ENCODE data around the gene ZSCAN12.

DNA sequence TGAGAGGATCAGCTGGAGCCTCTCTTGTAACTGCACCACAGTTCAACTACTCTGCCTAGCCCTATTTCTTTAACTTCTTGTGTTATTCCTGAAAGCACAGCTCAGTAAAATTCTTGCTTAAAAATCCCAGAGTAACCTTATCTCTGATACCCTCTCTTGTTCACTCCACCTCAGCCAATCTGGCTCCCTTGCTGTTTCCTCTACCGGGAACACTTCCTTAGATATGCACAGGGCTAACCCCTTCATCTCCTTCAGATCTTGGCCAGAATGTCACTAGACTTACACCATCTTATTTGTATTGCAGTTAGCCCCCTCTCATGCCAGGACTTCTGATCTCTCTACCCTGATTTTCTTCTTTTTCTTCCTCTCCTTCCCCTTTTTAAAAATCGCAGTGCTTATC lies 52.4 kb downstream of the ZSCAN12 start:
- TF ChIP-seq, protein P1, sequence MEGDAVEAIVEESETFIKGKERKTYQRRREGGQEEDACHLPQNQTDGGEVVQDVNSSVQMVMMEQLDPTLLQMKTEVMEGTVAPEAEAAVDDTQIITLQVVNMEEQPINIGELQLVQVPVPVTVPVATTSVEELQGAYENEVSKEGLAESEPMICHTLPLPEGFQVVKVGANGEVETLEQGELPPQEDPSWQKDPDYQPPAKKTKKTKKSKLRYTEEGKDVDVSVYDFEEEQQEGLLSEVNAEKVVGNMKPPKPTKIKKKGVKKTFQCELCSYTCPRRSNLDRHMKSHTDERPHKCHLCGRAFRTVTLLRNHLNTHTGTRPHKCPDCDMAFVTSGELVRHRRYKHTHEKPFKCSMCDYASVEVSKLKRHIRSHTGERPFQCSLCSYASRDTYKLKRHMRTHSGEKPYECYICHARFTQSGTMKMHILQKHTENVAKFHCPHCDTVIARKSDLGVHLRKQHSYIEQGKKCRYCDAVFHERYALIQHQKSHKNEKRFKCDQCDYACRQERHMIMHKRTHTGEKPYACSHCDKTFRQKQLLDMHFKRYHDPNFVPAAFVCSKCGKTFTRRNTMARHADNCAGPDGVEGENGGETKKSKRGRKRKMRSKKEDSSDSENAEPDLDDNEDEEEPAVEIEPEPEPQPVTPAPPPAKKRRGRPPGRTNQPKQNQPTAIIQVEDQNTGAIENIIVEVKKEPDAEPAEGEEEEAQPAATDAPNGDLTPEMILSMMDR (IDR thresholded peaks at IDR 0.05): no peak
- TF ChIP-seq POLR2A (IDR thresholded peaks at IDR 0.05) (no peak), EP300 (IDR thresholded peaks at IDR 0.05) (no peak)

Measured in ovary (tissue), 3 donors.